Keratinocyte (primary cell): ENCODE results near the gene ZNF670.

Experiments
- EZH2 ChIP-seq: IDR thresholded peaks from one replicate; pipeline ENCODE4 v1.6.1; 2012; ENCODE audit warnings: inconsistent platforms, mild to moderate bottlenecking, low read length, moderate library complexity
- TF ChIP-seq, protein P1 (sequence below), 3 experiments: IDR thresholded peaks in 1 of 3; conservative IDR thresholded peaks in 1 of 3; optimal IDR thresholded peaks in 1 of 3; 2 replicates in 2 of 3; 3 replicates in 1 of 3; pipeline versions ENCODE3 to v1.5.1; 2011; ENCODE audit warnings: low read length in 3 of 3, mild to moderate bottlenecking in 3 of 3, moderate library complexity in 2 of 3, control low read depth in 1 of 3, inconsistent platforms in 1 of 3; ENCODE audit not compliant: insufficient read depth in 2 of 3; ENCODE audit errors: extremely low read depth in 1 of 3

DNA sequence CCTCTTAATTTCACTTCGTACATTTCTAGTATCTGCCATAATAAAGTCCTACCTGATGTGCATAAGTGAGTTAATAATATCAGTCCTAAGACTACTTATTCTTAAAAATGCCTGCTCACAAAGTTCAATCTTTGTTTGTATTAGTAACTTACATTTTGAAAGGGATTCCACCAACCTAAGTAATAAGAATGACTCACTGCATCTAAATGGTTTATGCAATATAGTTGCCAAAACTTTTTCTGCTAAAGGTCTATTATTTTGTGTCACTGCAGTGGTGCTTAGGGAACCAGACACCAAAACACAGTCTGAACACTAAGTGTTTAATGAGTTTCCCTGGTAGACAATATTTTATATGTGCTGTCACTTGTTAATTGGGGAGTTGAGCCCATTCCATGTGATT, 23.8 kb upstream of the ZNF670 start:
- TF ChIP-seq, protein P1, sequence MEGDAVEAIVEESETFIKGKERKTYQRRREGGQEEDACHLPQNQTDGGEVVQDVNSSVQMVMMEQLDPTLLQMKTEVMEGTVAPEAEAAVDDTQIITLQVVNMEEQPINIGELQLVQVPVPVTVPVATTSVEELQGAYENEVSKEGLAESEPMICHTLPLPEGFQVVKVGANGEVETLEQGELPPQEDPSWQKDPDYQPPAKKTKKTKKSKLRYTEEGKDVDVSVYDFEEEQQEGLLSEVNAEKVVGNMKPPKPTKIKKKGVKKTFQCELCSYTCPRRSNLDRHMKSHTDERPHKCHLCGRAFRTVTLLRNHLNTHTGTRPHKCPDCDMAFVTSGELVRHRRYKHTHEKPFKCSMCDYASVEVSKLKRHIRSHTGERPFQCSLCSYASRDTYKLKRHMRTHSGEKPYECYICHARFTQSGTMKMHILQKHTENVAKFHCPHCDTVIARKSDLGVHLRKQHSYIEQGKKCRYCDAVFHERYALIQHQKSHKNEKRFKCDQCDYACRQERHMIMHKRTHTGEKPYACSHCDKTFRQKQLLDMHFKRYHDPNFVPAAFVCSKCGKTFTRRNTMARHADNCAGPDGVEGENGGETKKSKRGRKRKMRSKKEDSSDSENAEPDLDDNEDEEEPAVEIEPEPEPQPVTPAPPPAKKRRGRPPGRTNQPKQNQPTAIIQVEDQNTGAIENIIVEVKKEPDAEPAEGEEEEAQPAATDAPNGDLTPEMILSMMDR (optimal IDR thresholded peaks at IDR 0.05 in 1 of 3, IDR thresholded peaks at IDR 0.05 in 1 of 3, conservative IDR thresholded peaks at IDR 0.05 in 1 of 3; ENCODE audit: extremely low read depth in 1 of 3, insufficient read depth in 2 of 3, low read length in 3 of 3): no peak
- no peak for TF ChIP-seq EZH2
